ENCODE data around the gene LGR4. TPM values are rescaled to one million over a fixed set of nuclear protein-coding genes. Genes with fewer than 3 reads are reported as not detected.

The LGR4 gene
- total RNA-seq, 4 donors from 2014 or later = 9.4 to 57.9 (median 16.1) TPM

DNA sequence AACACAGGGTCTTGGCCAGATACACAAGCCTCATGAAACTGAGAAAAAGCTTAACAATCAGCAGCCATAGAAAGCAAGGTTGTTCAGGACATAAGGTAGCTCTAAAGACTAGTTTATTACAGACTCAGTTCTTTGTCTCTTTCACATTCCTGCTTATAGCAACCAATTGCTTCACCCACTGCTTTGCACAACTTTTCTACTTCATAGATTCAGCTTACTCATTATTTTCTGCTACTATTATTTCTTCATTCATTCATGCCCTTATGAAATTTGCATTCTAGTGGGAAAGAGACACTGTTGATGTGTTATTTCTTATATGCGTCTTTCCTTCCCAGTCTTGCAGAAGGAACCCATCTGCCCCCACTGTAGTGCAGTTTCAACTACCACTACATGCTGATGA lies 114.3 kb downstream of the LGR4 start:
- Histone ChIP-seq H3K27ac (no peak overlapping the region), H3K4me1 (no peaks in the 10 kb centered on the region), H3K9me3 (no peaks in the 10 kb centered on the region), H3K4me3 (no peak overlapping the region), H3K36me3 (no peaks in the 10 kb centered on the region), H3K27me3 (no peaks in the 10 kb centered on the region)
- no peak for DNase-seq
- intact Hi-C loops (cut with DNase I; ENCODE audit: low total_unique reads) = loop anchor here (10.0 kb wide), 1 partner anchor 117 kb away; the partner anchor contains the start of gene LGR4
- no peak for TF ChIP-seq POLR2A (IDR thresholded peaks at IDR 0.05)
- TF ChIP-seq CTCF (IDR thresholded peaks at IDR 0.05) = no peak

- Histone ChIP-seq H3K27me3 (no peaks in the 10 kb centered on the region), H3K27ac (no peak overlapping the region), H3K9me3 (no peaks in the 10 kb centered on the region), H3K4me3 (no peak overlapping the region), H3K4me1 (no peaks in the 10 kb centered on the region), H3K36me3 (no peaks in the 10 kb centered on the region)
- intact Hi-C loops (cut with DNase I; ENCODE audit: low total_unique reads) = loop anchor here (10.0 kb wide), 1 partner anchor 118 kb away; the partner anchor contains the start of gene LGR4
- TF ChIP-seq POLR2A (IDR thresholded peaks at IDR 0.05) = no peak
- no peak for TF ChIP-seq CTCF (IDR thresholded peaks at IDR 0.05)
- DNase-seq = no peak
Observed at GRCh38 chr11:27357250-27357649, 115.3 kb downstream of the LGR4 start.

- Histone ChIP-seq H3K4me1 (no peaks in the 10 kb centered on the region), H3K4me3 (no peak overlapping the region), H3K9me3 (no peaks in the 10 kb centered on the region), H3K27ac (no peak overlapping the region), H3K36me3 (no peaks in the 10 kb centered on the region), H3K27me3 (no peaks in the 10 kb centered on the region)
- DNase-seq = no peak
- intact Hi-C loops (cut with DNase I; ENCODE audit: low total_unique reads) = loop anchor here (10.0 kb wide), 1 partner anchor 118 kb away; the partner anchor contains the start of gene LGR4
- TF ChIP-seq CTCF (IDR thresholded peaks at IDR 0.05) (no peak), POLR2A (IDR thresholded peaks at IDR 0.05) (no peak)
Observed at GRCh38 chr11:27356624-27357222, 115.9 kb downstream of the LGR4 start.

DNA sequence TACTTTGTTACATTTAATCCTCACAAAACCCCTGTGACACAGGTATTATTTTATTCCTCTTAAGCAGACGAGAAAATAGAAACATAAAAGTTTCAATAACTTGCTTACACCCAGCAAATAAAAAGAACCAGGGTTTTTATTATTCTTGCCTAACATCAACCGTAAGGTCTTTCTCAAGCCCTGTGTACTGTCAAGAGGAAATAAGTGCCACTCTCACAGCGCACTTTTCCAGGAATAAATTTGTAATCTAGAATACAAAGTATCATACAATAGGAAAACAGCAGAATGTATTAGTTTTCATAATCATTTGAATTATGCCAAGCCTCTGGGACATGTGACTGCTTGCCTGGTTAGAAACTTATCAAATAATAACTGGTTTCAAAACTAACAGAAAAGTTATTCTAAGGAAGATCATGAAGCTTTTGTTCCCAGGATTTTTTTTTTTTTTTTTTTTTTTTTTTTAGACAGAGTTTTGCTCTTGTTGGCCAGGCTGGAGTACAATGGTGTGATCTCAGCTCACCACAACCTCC lies 117.0 kb downstream of the LGR4 start:
- Histone ChIP-seq H3K9me3 (no peaks in the 10 kb centered on the region), H3K27me3 (no peaks in the 10 kb centered on the region), H3K27ac (no peak overlapping the region), H3K4me1 (no peaks in the 10 kb centered on the region), H3K36me3 (no peaks in the 10 kb centered on the region), H3K4me3 (no peak overlapping the region)
- TF ChIP-seq CTCF (IDR thresholded peaks at IDR 0.05) (no peak), POLR2A (IDR thresholded peaks at IDR 0.05) (no peak)
- no peak for DNase-seq
- intact Hi-C loops (cut with DNase I; ENCODE audit: low total_unique reads) = loop anchor here (10.0 kb wide), 1 partner anchor 119 kb away; the partner anchor contains the start of gene LGR4

DNA sequence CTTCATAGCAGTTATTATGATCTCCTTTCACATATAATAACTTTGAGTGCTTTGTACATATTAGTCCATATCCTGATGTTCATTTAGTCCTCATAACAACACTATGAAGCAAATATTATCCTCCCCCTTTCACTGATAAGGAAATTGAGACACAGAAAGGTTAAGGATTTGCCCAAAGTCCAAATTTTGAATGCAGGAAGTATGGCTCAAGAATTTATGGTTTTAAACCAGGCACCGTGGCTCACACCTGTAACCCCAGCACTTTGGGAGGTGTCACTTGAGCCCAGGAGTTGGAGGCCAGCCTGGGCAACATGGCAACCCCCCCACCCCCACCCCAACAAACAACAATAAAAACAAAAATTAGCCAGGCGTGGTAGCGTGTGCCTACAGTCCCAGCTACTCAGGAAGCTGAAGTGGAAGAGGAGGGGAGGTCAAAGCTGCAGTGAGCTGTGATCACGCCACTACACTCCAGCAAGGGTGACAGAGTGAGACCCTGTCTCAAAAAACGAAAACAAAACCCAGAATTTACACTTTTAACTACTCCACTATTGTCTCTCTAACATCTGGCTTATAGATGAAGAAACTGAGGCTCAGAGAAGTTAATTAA lies 118.1 kb downstream of the LGR4 start:
- TF ChIP-seq POLR2A (IDR thresholded peaks at IDR 0.05) = no peak
- no peak for TF ChIP-seq CTCF (IDR thresholded peaks at IDR 0.05)
- no peak overlapping the region for H3K27ac ChIP-seq
- no peaks in the 10 kb centered on the region for H3K4me1 ChIP-seq
- intact Hi-C loops (cut with DNase I; ENCODE audit: low total_unique reads) = loop anchor here (10.0 kb wide), 1 partner anchor 120 kb away; the partner anchor contains the start of gene LGR4
- H3K9me3 ChIP-seq = no peaks in the 10 kb centered on the region
- H3K4me3 ChIP-seq = no peak overlapping the region
- H3K36me3 ChIP-seq = no peaks in the 10 kb centered on the region
- H3K27me3 ChIP-seq = no peaks in the 10 kb centered on the region
- no peak for DNase-seq

All from uterus (tissue), 4 donors.